Gastrocnemius medialis (tissue), 4 donors: ENCODE measurements around the gene PRB2. TPM values are rescaled to one million over a fixed set of nuclear protein-coding genes. Genes with fewer than 3 reads are reported as not detected.
"Not testable (repeated sequence)": the region's sequence is repeated elsewhere in the genome, so short reads cannot be mapped to it uniquely, and the experiment has no call there.

Experiments used
- ATAC-seq, 2 donors: fragments of 150-250 bp; one replicate each; pipeline ENCODE4 v1.9.1; 2016
- DNase-seq, 2 donors: peaks; one replicate each; pipeline ENCODE4 v3.0.0-alpha.2; 2019
- H3K27ac ChIP-seq, 4 donors: fragments of 200-600 bp; sonication (generic); 1 replicate in 1 of 4; 2 replicates in 3 of 4; pipeline ENCODE4 v1.5.1; 2016 to 2018; ENCODE audit warnings: mild to moderate bottlenecking in 2 of 4, moderate library complexity in 1 of 4
- H3K27me3 ChIP-seq, 3 donors: fragments of 200-600 bp; sonication (generic) in 2 of 3; 1 replicate in 1 of 3; 2 replicates in 2 of 3; pipeline versions ENCODE4 v1.5.1 to v1.6.0; 2016 to 2019; ENCODE audit warnings: mild to moderate bottlenecking in 1 of 3, moderate library complexity in 1 of 3
- H3K36me3 ChIP-seq, 2 donors: fragments of 200-600 bp; sonication (generic) in 1 of 2; one replicate each; pipeline ENCODE4 v1.5.1; 2017 to 2018
- H3K4me1 ChIP-seq, 2 donors: fragments of 200-600 bp; sonication (generic) in 1 of 2; one replicate each; pipeline ENCODE4 v1.5.1; 2016 to 2017; ENCODE audit warnings: mild to moderate bottlenecking in 2 of 2
- H3K4me3 ChIP-seq, 4 donors: fragments of 200-600 bp; sonication (generic) in 3 of 4; 1 replicate in 1 of 4; 2 replicates in 3 of 4; pipeline ENCODE4 v1.5.1; 2016 to 2019; ENCODE audit warnings: mild to moderate bottlenecking in 2 of 4
- H3K9me3 ChIP-seq, 3 donors: fragments of 200-600 bp; sonication (generic) in 2 of 3; 1 replicate in 1 of 3; 2 replicates in 2 of 3; pipeline ENCODE4 v1.5.1; 2016 to 2019
- CTCF ChIP-seq, 5 experiments: fragments of 450-650 bp in 3 of 5; fragments of 200-600 bp in 2 of 5; sonication (generic) in 2 of 5; IDR thresholded peaks in 4 of 5; conservative IDR thresholded peaks in 1 of 5; 1 replicate in 4 of 5; 2 replicates in 1 of 5; pipeline ENCODE4 v1.5.1; 2016 to 2019; ENCODE audit warnings: antibody characterized with exemption in 5 of 5, mild to moderate bottlenecking in 3 of 5, moderate library complexity in 3 of 5
- POLR2A ChIP-seq, 2 donors: fragments of 450-650 bp; IDR thresholded peaks; one replicate each; pipeline ENCODE4 v1.6.1; 2017; ENCODE audit warnings: antibody characterized with exemption in 2 of 2, mild to moderate bottlenecking in 2 of 2, moderate library complexity in 2 of 2
- in situ Hi-C, 4 donors: fragments of 200-750 bp; cut with MboI; loops; one replicate each; pipeline versions ENCODE4 v1.15.0 to v1.8.0; 2017; ENCODE audit warnings: low sequenced_read_pairs in 4 of 4
- intact Hi-C: fragments of 100-400 bp; cut with DNase I; formaldehyde crosslinking; loops from one replicate; pipeline ENCODE4 v1.15.1; 2023; ENCODE audit warnings: low total_unique reads
- total RNA-seq, 4 donors: library from RNA; depleted of rRNA; stranded (reverse); fragments of >200 nt; gene quantifications; one replicate each; pipeline versions ENCODE4 v1.1.0 to v1.2.3, GENCODE V29; 2016

The PRB2 gene
- total RNA-seq = not detected

GRCh38 chr12:11395467-11395866, at the start of gene PRB2:
Gene PRB2 (minus strand): TSS chr12:11395567. CDS start chr12:11395529, 38 bp downstream.
- intact Hi-C loops, H3K27me3 ChIP-seq, H3K36me3 ChIP-seq, H3K4me3 ChIP-seq, H3K9me3 ChIP-seq, ATAC-seq, in situ Hi-C loops, H3K27ac ChIP-seq, H3K4me1 ChIP-seq, DNase-seq: not testable (repeated sequence)

- intact Hi-C loops (no loop called here), in situ Hi-C loops (no loop called here)
- H3K4me3 ChIP-seq = no peak overlapping the region
- H3K9me3 ChIP-seq = no peaks in the 10 kb centered on the region
- H3K27ac ChIP-seq = no peak overlapping the region
- H3K36me3 ChIP-seq = no peaks in the 10 kb centered on the region
- H3K4me1 ChIP-seq = no peaks in the 10 kb centered on the region
- TF ChIP-seq CTCF (IDR thresholded peaks at IDR 0.05 in 4 of 5, conservative IDR thresholded peaks at IDR 0.05 in 1 of 5) (no peak), POLR2A (IDR thresholded peaks at IDR 0.05) (no peak)
- ATAC-seq (no peak), DNase-seq (no peak)
- H3K27me3 ChIP-seq = no peaks in the 10 kb centered on the region
These were observed 42.6 kb upstream of the PRB2 start for GRCh38 chr12:11437966-11438365.

- in situ Hi-C loops = no loop called here
- intact Hi-C loops = no loop called here
- Histone ChIP-seq H3K4me1 (no peaks in the 10 kb centered on the region), H3K36me3 (no peaks in the 10 kb centered on the region), H3K4me3 (no peak overlapping the region), H3K9me3 (no peaks in the 10 kb centered on the region), H3K27me3 (no peaks in the 10 kb centered on the region), H3K27ac (no peak overlapping the region)
- TF ChIP-seq CTCF (IDR thresholded peaks at IDR 0.05 in 4 of 5, conservative IDR thresholded peaks at IDR 0.05 in 1 of 5) (no peak), POLR2A (IDR thresholded peaks at IDR 0.05) (no peak)
- DNase-seq (no peak), ATAC-seq (no peak)
These were observed 38.3 kb upstream of the PRB2 start for GRCh38 chr12:11433664-11434063.

GRCh38 chr12:11431486-11431885, 36.1 kb upstream of the PRB2 start:
- DNase-seq (no peak), ATAC-seq (no peak)
- Histone ChIP-seq H3K4me3 (no peak overlapping the region), H3K4me1 (no peaks in the 10 kb centered on the region), H3K27me3 (no peaks in the 10 kb centered on the region), H3K9me3 (no peaks in the 10 kb centered on the region), H3K27ac (no peak overlapping the region), H3K36me3 (no peaks in the 10 kb centered on the region)
- in situ Hi-C loops (no loop called here), intact Hi-C loops (no loop called here)
- TF ChIP-seq CTCF (IDR thresholded peaks at IDR 0.05 in 4 of 5, conservative IDR thresholded peaks at IDR 0.05 in 1 of 5) (no peak), POLR2A (IDR thresholded peaks at IDR 0.05) (no peak)

- no peak overlapping the region for H3K4me3 ChIP-seq
- no peaks in the 10 kb centered on the region for H3K9me3 ChIP-seq
- TF ChIP-seq POLR2A (IDR thresholded peaks at IDR 0.05) = no peak
- TF ChIP-seq CTCF (IDR thresholded peaks at IDR 0.05 in 4 of 5, conservative IDR thresholded peaks at IDR 0.05 in 1 of 5) = no peak
- H3K4me1 ChIP-seq = no peaks in the 10 kb centered on the region
- no peaks in the 10 kb centered on the region for H3K36me3 ChIP-seq
- H3K27me3 ChIP-seq = no peaks in the 10 kb centered on the region
- intact Hi-C loops (no loop called here), in situ Hi-C loops (no loop called here)
- H3K27ac ChIP-seq = no peak overlapping the region
- DNase-seq = no peak
- no peak for ATAC-seq
These were observed 32.0 kb upstream of the PRB2 start for GRCh38 chr12:11427341-11427740.
